Progenitor cell of endocrine pancreas (in vitro differentiated cells): ENCODE results near the gene ERAL1. TPM values are rescaled to one million over a fixed set of nuclear protein-coding genes. Genes with fewer than 3 reads are reported as not detected.
A peak's percentile ranks its signal among the peaks of the same experiment; 100 is the strongest.

ENCODE experiments used
- DNase-seq: peaks from one replicate; pipeline ENCODE4 v3.0.0; 2021; ENCODE audit warnings: low spot score; ENCODE audit not compliant: unreplicated experiment
- H3K27ac Mint-ChIP-seq: 2 replicates; pipeline ENCODE4 v1.8.0; 2021; ENCODE audit warnings: mild to moderate bottlenecking, moderate library complexity, mixed read lengths
- H3K27me3 Mint-ChIP-seq: 2 replicates; pipeline ENCODE4 v1.8.0; 2021; ENCODE audit warnings: mixed read lengths
- H3K36me3 Mint-ChIP-seq: 2 replicates; pipeline ENCODE4 v1.8.0; 2022; ENCODE audit warnings: mixed read lengths; ENCODE audit not compliant: insufficient read depth
- H3K4me1 Mint-ChIP-seq: 2 replicates; pipeline ENCODE4 v1.8.0; 2021; ENCODE audit warnings: low read depth, mixed read lengths
- H3K4me3 Mint-ChIP-seq: 2 replicates; pipeline ENCODE4 v1.8.0; 2021; ENCODE audit warnings: low read depth, mild to moderate bottlenecking, moderate library complexity, mixed read lengths
- H3K9me3 Mint-ChIP-seq: 2 replicates; pipeline ENCODE4 v1.8.0; 2021; ENCODE audit warnings: low read depth, mixed read lengths
- CTCF ChIP-seq: fragments of 200-600 bp; sonication (generic); IDR thresholded peaks from one replicate; pipeline ENCODE4 v1.5.0; 2021; ENCODE audit warnings: antibody characterized with exemption, mild to moderate bottlenecking; ENCODE audit not compliant: unreplicated experiment
- long read RNA-seq: library from polyadenylated mRNA; unstranded; transcript quantifications from one replicate; pipeline ENCODE4 v2.0.0, GENCODE V29; 2020
- total RNA-seq: library from RNA; stranded (reverse); gene quantifications from 2 replicates; pipeline ENCODE4 v1.2.1, GENCODE V29; 2021

ERAL1 gene
- 49.2 and 49.7 TPM in 2 replicates for total RNA-seq
- long read RNA-seq, transcript ERAL1-201 (10 exons, 1,925 nt) = major isoform, 230 of 258 reads
- long read RNA-seq, partial matches to known transcripts = 4 of 258 reads
- long read RNA-seq, other reads (novel, unspliced or antisense) = 24 of 258 reads

GRCh38 chr17:28854457-28855335 lies at the start of gene ERAL1:
Gene ERAL1, plus strand, starts transcription at chr17:28855016. Its CDS starts 19 bp downstream, at chr17:28855035.
- Mint-ChIP-seq H3K27ac (peak within 1 kb of the TSS; percentile 96), H3K9me3 (no peaks in the 10 kb centered on the region), H3K27me3 (no peaks in the 10 kb centered on the region), H3K4me1 (peaks cover 8% of the 10 kb centered on the region), H3K36me3 (peaks cover 8% of the 10 kb centered on the region), H3K4me3 (peak within 1 kb of the TSS; percentile 94)
- peak; percentile 62 for DNase-seq
- TF ChIP-seq CTCF = peak; percentile 6

GRCh38 chr17:28807925-28808634 lies 46.7 kb upstream of the ERAL1 start:
- peaks cover 38% of the 10 kb centered on the region for H3K4me1 Mint-ChIP-seq
- no peaks in the 10 kb centered on the region for H3K27me3 Mint-ChIP-seq
- H3K27ac Mint-ChIP-seq = peak overlapping the region; percentile 98
- H3K9me3 Mint-ChIP-seq = no peaks in the 10 kb centered on the region
- no peak for DNase-seq
- H3K36me3 Mint-ChIP-seq = peaks cover 6% of the 10 kb centered on the region
- TF ChIP-seq CTCF = no peak
- peak overlapping the region; percentile 33 for H3K4me3 Mint-ChIP-seq

GRCh38 chr17:28810437-28810836 lies 44.4 kb upstream of the ERAL1 start:
- Mint-ChIP-seq H3K9me3 (no peaks in the 10 kb centered on the region), H3K27me3 (no peaks in the 10 kb centered on the region), H3K27ac (no peak overlapping the region), H3K4me3 (peak overlapping the region; percentile 17), H3K36me3 (peaks cover 4% of the 10 kb centered on the region), H3K4me1 (peaks cover 40% of the 10 kb centered on the region)
- TF ChIP-seq CTCF = no peak
- no peak for DNase-seq

- Mint-ChIP-seq H3K36me3 (no peaks in the 10 kb centered on the region), H3K27me3 (no peaks in the 10 kb centered on the region), H3K4me1 (peaks cover 36% of the 10 kb centered on the region), H3K4me3 (peak overlapping the region; percentile 80), H3K9me3 (no peaks in the 10 kb centered on the region), H3K27ac (peak overlapping the region; percentile 90)
- no peak for TF ChIP-seq CTCF
- no peak for DNase-seq
Observed at GRCh38 chr17:28811651-28812090, 43.1 kb upstream of the ERAL1 start.

GRCh38 chr17:28812091-28812747 lies 42.6 kb upstream of the ERAL1 start:
- H3K36me3 Mint-ChIP-seq = no peaks in the 10 kb centered on the region
- H3K27ac Mint-ChIP-seq = peak overlapping the region; percentile 99
- no peaks in the 10 kb centered on the region for H3K27me3 Mint-ChIP-seq
- peak; percentile 97 for DNase-seq
- peak overlapping the region; percentile 80 for H3K4me3 Mint-ChIP-seq
- H3K4me1 Mint-ChIP-seq = peaks cover 35% of the 10 kb centered on the region
- TF ChIP-seq CTCF = no peak
- no peaks in the 10 kb centered on the region for H3K9me3 Mint-ChIP-seq
